GM19240 (cell line): ENCODE measurements around the gene CHD5.

Experiments used
- DNase-seq: peaks from one replicate; pipeline ENCODE4 v3.0.0; 2011; ENCODE audit warnings: low spot score; ENCODE audit not compliant: insufficient read length

The CHD5 gene

GRCh38 chr1:6113745-6114144 lies 66.4 kb downstream of the CHD5 start:
- no peak for DNase-seq

DNA sequence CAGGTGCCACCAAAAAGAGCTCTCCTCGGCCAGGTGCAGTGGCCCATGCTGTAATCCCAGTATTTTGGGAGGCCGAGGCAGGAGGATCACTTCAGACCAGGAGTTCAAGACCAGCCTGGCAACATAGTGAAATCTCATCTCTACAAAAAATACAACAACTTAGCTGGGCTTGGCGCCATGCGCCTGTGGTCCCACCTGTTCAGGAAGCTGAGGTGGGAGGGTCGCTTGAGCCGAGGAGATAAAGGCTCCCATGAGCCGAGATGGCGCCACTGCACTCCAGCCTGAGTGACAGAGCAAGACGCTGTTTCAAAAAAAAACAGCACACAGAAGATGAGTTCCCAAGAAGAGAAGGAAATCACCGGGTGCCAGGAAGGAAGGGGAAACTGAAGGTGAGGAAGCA lies 67.0 kb downstream of the CHD5 start:
- DNase-seq: no peak

DNA sequence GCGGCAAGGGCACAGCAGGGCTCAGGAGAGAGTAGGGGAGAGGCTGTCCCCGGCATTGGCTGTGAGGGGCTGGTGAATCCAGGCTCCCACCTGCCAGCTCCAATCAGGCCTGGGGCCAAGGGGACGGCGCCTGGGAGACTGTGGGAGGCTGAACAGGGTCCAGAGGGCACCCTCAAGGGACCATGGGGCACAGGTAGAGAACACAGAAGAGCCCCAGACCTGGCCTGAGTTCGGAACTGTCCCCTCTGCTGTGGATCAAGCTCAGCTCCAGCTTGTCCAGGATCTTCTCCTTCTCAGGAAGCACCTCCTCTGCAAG lies 67.5 kb downstream of the CHD5 start:
- no peak for DNase-seq

DNA sequence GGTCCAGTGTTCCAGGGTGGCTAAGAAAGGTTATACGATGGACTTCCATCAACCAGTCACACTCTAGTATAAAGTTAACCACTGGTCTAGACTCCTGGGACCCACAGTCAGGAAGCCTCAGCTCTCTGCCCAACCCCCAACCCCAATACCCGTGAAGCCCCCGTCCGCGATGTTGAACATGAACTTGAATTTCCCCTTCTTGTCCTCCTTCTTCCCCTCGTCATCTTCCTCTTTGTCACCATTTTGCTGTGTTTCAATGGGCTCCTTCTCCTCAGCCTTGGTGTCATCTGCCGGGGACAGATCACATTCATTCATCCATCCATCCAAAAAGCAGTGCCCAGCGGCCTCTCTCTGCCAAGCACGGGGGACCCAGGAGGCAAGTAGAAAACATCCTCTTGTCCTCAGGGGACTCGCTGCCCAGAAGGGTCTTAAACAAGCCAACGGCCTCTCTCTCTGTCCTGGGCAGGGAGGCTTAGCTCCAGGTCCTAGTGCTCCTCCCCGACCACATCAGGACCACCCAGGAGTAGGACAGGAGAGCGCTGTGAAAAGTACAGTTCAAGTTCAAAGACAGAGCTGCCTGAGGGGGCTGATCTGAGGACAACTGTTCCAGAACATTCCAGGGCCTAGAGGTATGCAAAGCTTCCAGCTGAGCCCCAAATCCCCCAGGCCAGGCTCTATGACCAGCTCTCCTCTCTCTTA lies 68.0 kb downstream of the CHD5 start:
- no peak for DNase-seq

DNA sequence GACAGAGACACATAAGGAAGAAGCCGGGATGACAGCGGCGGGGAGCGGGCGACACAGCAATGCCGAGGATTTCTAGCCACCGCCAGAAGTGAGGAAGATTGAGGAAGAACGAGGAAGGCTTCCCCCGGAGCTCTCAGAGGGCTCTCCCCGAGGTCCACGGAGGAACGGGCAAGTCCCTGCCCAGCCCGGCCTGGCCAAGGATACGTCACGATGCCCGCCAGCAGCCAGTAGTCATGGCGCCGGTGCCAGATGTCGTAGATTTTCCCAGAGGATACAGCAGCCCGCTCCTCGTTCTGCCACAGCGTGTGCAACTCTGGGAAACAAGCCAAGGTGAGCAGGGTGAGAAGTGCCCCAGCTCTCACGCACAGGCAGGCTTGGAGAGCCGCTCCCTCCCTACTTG lies 68.5 kb downstream of the CHD5 start:
- DNase-seq: no peak

GRCh38 chr1:6110326-6110725 lies 69.8 kb downstream of the CHD5 start:
- no peak for DNase-seq

DNA sequence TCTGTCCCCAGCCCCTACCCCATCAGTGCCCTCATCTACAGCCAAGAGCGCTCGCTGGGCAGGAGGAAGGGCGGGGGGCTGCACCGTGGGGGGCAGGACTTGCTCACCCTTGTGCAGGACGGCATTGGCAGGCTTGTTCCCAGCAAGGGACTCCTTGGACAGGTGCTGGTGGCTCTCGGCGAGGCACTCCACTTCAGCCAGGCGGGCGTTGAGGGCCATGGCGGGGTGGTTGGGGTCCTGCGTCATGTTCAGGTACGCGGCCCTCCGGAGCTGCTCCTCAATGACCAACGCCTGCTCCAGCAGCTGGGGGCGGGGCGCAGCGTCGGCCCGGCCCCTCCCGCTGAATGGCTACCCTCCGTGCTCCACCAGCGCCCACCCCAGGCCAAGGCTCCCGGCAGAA lies 70.4 kb downstream of the CHD5 start:
- DNase-seq: no peak

DNA sequence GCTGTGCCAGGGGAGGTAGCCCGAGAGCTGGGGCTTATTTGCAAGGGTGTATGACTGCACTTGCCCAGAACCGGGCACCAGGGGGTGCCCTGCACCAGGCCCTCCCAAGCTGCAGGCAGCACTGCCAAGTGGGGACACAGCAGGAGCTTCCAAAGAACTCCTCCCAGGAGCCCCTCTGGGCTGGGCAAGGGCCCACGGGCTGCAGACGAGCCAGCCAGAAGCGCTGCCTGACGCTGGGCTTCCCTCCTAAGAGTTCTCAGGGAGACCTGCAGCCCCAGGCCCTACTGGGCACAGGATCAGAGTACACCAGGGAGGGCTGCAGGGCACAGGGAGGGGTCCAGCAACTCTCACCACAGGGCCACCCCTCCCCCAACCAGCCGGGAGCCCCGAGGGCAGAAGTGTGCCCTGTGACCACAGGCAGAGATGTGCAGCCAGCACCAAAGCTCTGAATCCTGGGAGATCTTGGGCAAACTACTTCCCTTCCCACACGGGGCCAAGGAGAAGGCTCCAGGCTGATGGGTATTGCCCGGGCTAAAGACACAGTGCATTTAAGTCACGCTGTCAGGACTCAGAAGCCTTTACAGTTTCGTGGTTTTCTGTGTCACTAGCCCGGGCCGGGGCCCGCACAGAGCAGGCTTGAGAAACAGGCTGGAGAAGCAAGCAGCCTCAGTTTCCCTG lies 71.0 kb downstream of the CHD5 start:
- peak; percentile 58 for DNase-seq

DNA sequence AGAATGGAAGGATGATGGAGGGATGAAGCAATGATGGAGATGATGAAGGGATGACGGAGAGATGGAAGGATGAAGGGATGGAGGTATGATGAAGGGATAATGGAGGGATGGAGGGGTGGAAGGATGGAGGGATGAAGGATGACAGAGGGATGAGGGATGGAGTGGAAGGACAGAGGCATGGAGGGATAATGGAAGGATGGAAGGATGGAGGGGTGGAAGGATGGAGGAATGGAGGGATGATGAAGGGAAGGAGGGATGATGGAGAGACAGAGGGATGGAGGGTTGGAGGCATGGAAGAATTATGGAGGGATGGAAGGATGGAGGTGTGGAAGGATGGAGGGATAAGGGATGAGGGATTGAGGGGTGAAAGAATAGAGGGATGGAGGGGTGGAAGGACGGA lies 71.6 kb downstream of the CHD5 start:
- DNase-seq: no peak

- DNase-seq: no peak
Measured at GRCh38 chr1:6107409-6108356, 72.4 kb downstream of the CHD5 start.

DNA sequence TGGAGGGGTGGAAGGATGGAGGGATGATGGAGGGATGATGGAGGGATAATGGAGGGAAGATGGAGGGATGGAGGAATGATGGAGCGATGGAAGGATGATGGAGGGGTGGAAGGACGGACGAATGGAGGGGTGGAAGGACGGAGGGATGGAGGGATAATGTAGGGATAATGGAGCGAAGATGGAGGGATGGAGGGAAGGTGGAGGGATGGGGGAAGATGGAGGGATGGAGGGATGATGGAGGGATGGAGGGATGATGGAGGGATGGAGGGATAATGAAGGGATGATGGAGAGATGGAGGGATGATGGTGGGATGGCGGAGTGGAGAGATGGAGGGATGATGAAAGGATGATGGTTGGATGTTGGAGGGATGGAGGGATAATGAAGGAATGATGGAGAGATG lies 73.1 kb downstream of the CHD5 start:
- DNase-seq: no peak

DNA sequence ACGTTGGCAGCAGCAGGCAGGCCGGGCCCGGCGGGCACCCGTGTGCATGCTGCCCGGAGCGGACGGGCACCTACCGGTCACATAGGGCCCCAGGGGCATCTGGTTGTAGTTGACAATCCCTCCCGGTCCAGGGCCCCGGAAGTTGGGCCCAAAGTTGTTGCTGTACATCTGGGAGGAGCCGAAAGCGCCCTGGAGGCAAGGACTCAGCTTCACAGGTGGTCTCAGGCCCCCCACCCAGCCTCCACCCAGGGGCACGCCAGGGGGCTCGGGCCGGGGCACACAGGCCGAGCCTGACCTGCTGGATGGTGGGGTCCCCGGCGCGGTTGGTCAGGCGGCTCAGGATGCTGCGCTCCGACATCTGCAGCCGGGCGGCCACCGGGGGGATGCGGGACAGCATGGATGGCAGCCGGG lies 73.8 kb downstream of the CHD5 start:
- DNase-seq: no peak

- no peak for DNase-seq
Measured at GRCh38 chr1:6105763-6106162, 74.4 kb downstream of the CHD5 start.

DNA sequence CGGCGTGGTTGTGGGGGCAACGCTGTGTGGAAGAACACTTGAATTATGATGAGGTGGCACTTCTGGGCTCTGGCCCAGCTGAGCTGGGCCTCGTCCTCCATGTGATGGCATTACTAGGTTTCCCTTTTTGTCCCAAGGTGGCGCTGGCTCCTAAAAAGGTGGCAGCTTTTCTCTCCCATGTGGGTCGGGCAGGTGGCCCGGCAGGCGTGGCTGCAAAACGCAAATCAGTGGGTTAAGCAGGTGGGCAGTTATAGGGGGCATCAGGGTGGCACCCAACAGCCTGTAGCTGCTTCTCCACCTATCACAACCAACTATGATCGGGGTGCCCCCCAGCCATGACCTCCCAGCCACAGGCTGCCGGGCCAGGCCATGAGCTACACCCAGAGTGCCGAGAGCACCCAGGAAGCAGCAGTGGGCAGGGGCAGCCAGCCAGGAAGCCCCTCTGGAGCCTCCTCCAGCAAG lies 74.9 kb downstream of the CHD5 start:
- no peak for DNase-seq

DNA sequence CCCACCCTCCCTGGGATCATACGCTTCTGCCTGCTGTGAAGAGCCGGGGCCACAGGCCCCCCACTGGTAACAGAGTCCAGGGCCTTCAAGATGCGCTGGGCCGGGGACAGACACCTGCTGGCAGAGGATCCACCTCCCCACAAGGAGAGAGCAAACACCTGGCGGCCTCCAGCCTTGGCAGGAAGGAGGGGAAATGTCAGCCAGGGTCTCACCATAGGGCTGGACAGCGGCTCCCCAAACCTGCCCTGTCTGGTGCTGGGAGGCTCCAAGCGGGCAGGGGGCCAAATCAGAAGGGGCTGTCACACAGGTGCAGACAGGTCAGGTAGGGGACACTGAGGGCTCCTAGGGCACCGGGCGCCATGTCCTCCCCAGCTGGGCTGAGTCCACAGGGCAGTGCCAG lies 75.5 kb downstream of the CHD5 start:
- DNase-seq: no peak

DNA sequence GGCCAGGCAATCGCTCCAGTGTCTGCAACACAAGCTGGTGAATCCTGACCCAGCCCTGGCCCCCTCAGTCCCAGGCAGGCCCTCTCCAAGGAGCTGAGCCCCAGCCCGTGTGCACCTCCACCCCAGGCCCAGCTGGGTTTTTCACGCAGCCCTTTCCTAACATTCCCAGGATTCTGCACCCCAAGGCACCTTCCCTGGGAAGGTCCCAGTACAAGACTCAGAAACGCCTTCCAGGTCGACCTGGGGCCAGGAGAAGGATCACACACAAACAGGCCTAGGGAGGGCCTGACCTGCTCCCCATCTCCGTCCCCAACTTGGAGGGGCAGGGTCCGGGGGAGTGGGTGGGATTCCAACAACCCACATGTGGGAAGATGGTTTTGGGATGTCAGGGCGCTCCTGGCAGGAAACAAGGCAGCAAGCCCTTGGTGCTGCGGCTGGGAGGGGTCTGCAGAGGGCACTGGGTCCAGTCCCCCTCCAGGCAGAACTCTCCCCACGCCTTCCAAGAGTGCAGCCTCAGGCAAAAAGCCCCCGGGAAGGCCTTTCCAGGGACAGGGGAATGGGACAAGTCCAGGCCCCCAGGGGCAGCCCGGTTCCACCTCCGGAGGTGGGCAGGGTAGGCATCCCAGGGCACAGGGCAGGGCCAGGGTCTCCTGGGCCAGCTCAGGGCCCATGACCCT lies 76.1 kb downstream of the CHD5 start:
- DNase-seq: no peak

GRCh38 chr1:6103111-6103853 lies 76.8 kb downstream of the CHD5 start:
- no peak for DNase-seq

- DNase-seq: no peak
Measured at GRCh38 chr1:6102532-6102845, 77.6 kb downstream of the CHD5 start.

- DNase-seq: no peak
Measured at GRCh38 chr1:6101826-6102531, 78.1 kb downstream of the CHD5 start.
